ENCODE data around the gene KDM4F.
"Not testable (repeated sequence)": the region's sequence is repeated elsewhere in the genome, so short reads cannot be mapped to it uniquely, and the experiment has no call there.

The KDM4F gene

DNA sequence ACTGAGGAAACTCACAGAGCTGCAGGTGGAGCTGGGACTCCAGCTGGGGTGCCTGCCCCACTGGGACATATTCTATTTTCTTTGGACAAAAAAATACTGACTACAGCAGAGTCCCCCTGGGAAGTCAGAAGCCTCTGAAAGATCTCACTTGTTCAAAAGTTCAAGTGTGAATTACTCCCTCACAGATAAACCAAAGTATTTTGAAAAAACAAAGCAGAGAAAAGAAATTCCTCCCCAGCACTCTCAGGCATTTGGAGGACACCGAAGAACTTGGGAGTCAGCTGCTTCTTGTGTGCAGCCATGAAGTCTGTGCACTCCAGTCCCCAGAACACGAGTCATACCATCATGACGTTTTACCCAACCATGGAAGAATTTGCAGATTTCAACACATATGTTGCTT lies at the start of gene KDM4F:
KDM4F (plus strand) TSS at position 301 of the 400 bp plus-strand sequence.
- H3K27me3 ChIP-seq (ENCODE audit: insufficient read depth, low read length); H3K4me1 ChIP-seq (ENCODE audit: insufficient read depth, low read length); H3K4me3 ChIP-seq (ENCODE audit: low read length); H3K9me3 ChIP-seq (ENCODE audit: insufficient read depth, low read depth, low read length); H3K27ac ChIP-seq (ENCODE audit: low read length); H3K9ac ChIP-seq (ENCODE audit: low read depth, low read length); H3K36me3 ChIP-seq (ENCODE audit: insufficient read depth, low read depth, low read length): not testable (repeated sequence)

DNA sequence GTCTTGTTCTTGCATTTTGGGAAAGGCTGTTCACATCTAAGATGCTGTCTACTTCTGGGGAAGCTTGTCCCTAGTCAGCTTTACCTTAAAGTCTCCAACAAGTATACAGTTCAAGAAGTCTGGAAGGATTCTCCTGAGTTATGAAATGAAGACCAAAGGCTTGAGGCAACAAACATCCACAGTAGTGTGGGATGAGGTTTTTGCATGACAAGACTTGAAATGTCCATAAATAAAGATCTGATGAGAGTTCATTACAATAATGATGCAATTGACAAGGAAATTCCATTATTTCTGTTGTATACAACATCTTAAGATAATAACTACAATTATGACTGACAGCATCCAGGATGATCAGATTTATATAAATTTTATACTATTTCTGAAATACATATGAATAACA lies 45.5 kb upstream of the KDM4F start:
- Histone ChIP-seq H3K36me3 (ENCODE audit: insufficient read depth, low read depth, low read length) (no peaks in the 10 kb centered on the region), H3K4me1 (ENCODE audit: insufficient read depth, low read length) (no peaks in the 10 kb centered on the region), H3K4me3 (ENCODE audit: low read length) (no peak overlapping the region), H3K9me3 (ENCODE audit: insufficient read depth, low read depth, low read length) (no peaks in the 10 kb centered on the region), H3K27ac (ENCODE audit: low read length) (no peak overlapping the region), H3K27me3 (ENCODE audit: insufficient read depth, low read length) (no peaks in the 10 kb centered on the region), H3K9ac (ENCODE audit: low read depth, low read length) (no peak overlapping the region)

DNA sequence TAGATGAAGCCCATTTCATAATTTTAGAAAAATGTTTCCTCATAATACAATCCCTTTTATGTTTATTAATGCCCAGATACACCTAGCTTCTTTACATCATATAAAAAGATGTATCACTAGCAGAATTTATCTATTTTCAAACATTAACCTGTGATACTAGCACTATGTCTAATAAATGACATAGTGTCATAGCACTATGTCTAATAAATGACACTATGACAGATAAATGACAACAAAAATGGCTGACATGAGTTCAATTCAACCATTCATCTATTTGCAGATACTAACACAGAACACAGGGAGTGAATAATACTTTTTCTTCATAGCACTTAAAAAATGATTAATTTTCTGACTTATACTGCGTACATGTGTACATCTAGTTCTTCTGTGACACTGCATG lies 43.6 kb upstream of the KDM4F start:
- Histone ChIP-seq H3K27ac (ENCODE audit: low read length) (no peak overlapping the region), H3K4me3 (ENCODE audit: low read length) (no peak overlapping the region), H3K27me3 (ENCODE audit: insufficient read depth, low read length) (no peaks in the 10 kb centered on the region), H3K4me1 (ENCODE audit: insufficient read depth, low read length) (no peaks in the 10 kb centered on the region), H3K9me3 (ENCODE audit: insufficient read depth, low read depth, low read length) (no peaks in the 10 kb centered on the region), H3K9ac (ENCODE audit: low read depth, low read length) (no peak overlapping the region), H3K36me3 (ENCODE audit: insufficient read depth, low read depth, low read length) (no peaks in the 10 kb centered on the region)

DNA sequence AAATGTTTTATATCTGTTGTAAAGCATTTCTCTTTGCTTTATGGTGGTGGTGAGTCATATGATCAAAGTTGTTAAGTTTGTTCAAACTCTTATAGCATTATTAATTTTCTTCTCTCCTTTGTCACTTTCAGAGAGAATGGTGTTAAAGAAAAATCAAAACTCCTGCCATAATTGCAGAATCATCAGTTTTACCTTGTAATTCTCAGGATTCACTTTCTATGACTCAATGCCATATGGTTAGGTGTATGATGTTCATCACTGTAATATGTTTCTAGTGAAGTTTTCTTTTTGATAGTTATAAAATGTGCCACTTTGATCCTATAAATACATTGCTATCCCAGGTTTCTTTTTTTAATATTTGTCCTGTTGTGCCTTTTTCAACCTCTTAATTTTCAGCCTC lies 37.8 kb upstream of the KDM4F start:
- no peak overlapping the region for H3K4me3 ChIP-seq (ENCODE audit: low read length)
- H3K4me1 ChIP-seq (ENCODE audit: insufficient read depth, low read length): no peaks in the 10 kb centered on the region
- H3K9me3 ChIP-seq (ENCODE audit: insufficient read depth, low read depth, low read length): no peaks in the 10 kb centered on the region
- H3K36me3 ChIP-seq (ENCODE audit: insufficient read depth, low read depth, low read length): no peaks in the 10 kb centered on the region
- H3K9ac ChIP-seq (ENCODE audit: low read depth, low read length): no peak overlapping the region
- H3K27me3 ChIP-seq (ENCODE audit: insufficient read depth, low read length): no peaks in the 10 kb centered on the region
- H3K27ac ChIP-seq (ENCODE audit: low read length): no peak overlapping the region

DNA sequence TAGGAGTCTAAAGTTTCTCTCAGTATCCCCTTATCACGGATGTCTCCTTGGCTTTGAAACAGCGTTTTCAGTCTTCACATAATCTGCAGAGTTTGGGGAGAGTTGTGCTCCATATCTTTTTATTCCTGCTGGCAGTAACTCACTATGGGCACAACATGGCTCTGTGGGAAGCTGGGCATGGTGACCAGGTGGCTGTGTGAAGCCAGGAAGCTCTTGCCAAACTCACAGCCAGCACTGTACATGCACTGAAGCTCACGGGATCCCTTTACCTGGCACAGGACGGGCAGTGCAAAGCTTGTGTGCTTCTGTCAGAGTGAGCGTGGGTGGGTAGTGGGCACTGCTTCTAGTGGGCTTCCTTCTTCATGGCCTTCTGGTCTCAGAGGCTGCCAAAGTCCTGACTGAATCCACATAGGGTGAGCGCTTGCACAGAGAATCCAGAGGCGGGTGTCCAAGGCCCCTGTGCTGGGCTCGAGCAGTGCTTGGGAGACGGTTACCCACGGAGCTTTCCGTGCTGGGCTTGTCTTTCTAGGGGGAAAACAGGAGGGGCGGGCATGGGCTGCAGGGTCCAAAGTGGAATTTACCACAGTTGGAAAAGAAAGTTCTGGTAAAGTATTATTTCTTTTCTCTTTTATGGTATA lies 34.9 kb upstream of the KDM4F start:
- Histone ChIP-seq H3K4me1 (ENCODE audit: insufficient read depth, low read length) (no peaks in the 10 kb centered on the region), H3K9ac (ENCODE audit: low read depth, low read length) (no peak overlapping the region), H3K27ac (ENCODE audit: low read length) (no peak overlapping the region), H3K27me3 (ENCODE audit: insufficient read depth, low read length) (no peaks in the 10 kb centered on the region), H3K9me3 (ENCODE audit: insufficient read depth, low read depth, low read length) (no peaks in the 10 kb centered on the region), H3K36me3 (ENCODE audit: insufficient read depth, low read depth, low read length) (no peaks in the 10 kb centered on the region), H3K4me3 (ENCODE audit: low read length) (no peak overlapping the region)

DNA sequence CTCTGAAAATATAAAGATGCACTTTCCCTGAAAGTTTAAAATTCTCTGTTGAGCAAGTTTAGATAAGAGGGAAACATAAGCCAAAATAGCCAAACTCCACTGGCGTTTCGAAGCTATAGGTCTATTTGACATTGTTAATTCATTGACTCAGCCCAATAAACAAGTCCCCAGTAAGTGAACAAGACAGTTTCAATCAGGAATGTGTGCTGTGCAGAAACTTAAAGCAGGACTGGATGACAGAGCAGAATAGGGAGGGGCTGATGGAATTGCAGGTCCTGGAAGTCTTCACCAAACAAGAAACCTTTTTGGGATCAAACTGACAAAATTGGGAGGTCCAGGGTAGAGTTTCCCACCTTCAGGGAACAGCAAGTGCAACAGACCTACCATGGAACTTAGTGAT lies 33.1 kb upstream of the KDM4F start:
- no peaks in the 10 kb centered on the region for H3K9me3 ChIP-seq (ENCODE audit: insufficient read depth, low read depth, low read length)
- H3K9ac ChIP-seq (ENCODE audit: low read depth, low read length): no peak overlapping the region
- H3K27ac ChIP-seq (ENCODE audit: low read length): no peak overlapping the region
- no peaks in the 10 kb centered on the region for H3K27me3 ChIP-seq (ENCODE audit: insufficient read depth, low read length)
- H3K36me3 ChIP-seq (ENCODE audit: insufficient read depth, low read depth, low read length): no peaks in the 10 kb centered on the region
- H3K4me3 ChIP-seq (ENCODE audit: low read length): no peak overlapping the region
- no peaks in the 10 kb centered on the region for H3K4me1 ChIP-seq (ENCODE audit: insufficient read depth, low read length)

DNA sequence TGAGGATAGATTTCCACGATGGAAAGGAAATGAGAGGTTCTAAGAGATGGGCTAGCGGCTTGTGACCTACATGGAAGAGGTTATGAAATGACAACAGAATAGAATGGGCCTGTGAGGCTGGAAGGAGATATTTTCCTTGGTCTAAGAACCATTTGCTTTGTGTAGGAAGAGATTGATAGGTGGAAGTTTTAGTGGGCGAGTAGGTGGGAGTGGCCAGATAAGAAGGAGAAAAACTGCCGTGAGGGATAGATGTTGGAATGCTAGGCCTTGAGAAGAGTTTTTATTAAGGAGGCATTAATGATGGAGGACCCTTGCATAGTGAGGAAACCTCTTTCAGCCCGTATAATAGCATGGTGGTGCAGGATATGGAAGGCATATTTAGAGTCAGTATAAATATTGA lies 27.8 kb upstream of the KDM4F start:
- not testable (repeated sequence) for H3K9ac ChIP-seq (ENCODE audit: low read depth, low read length); H3K9me3 ChIP-seq (ENCODE audit: insufficient read depth, low read depth, low read length); H3K4me3 ChIP-seq (ENCODE audit: low read length); H3K36me3 ChIP-seq (ENCODE audit: insufficient read depth, low read depth, low read length); H3K27ac ChIP-seq (ENCODE audit: low read length); H3K27me3 ChIP-seq (ENCODE audit: insufficient read depth, low read length); H3K4me1 ChIP-seq (ENCODE audit: insufficient read depth, low read length)

DNA sequence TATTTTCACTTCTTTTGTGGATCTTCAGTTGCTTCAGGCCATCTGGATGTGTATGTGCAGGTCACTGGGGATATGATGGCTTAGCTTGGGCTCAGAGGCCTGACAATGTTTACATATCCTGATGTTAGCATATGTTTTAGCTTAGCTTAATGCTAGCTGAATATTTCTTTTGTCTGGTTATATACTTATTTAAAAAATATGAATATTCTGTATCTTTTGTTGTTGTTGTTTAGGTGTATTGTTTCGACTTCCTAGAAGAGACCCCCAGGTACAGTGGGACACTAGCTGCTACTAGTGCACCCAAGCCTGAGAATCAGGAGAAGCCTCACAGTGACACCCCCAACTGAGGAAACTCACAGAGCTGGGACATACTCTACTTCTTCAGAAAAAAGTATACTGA lies 24.3 kb upstream of the KDM4F start, which contains the start of gene KDM4E:
KDM4E (plus strand) TSS at position 301 of the 400 bp plus-strand sequence. CDS start 300 bp downstream, outside the sequence.
- Histone ChIP-seq H3K27ac (ENCODE audit: low read length) (no peak within 1 kb of the TSS), H3K9me3 (ENCODE audit: insufficient read depth, low read depth, low read length) (no peaks in the 10 kb centered on the region), H3K9ac (ENCODE audit: low read depth, low read length) (no peak within 1 kb of the TSS)

DNA sequence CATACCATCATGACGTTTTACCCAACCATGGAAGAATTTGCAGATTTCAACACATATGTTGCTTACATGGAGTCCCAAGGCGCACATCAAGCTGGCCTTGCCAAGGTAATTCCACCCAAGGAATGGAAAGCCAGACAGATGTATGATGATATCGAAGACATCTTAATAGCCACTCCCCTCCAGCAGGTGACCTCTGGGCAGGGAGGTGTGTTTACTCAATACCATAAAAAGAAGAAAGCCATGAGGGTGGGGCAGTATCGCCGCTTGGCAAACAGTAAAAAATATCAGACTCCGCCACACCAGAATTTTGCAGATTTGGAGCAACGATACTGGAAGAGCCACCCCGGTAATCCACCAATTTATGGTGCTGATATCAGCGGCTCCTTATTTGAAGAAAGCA lies 23.6 kb upstream of the KDM4F start:
- H3K9me3 ChIP-seq (ENCODE audit: insufficient read depth, low read depth, low read length); H3K27ac ChIP-seq (ENCODE audit: low read length); H3K4me1 ChIP-seq (ENCODE audit: insufficient read depth, low read length); H3K27me3 ChIP-seq (ENCODE audit: insufficient read depth, low read length); H3K9ac ChIP-seq (ENCODE audit: low read depth, low read length); H3K36me3 ChIP-seq (ENCODE audit: insufficient read depth, low read depth, low read length); H3K4me3 ChIP-seq (ENCODE audit: low read length): not testable (repeated sequence)

More for the DNA sequence above, 24.3 kb upstream of the KDM4F start, which contains the start of gene KDM4E:
- no peaks in the 10 kb centered on the region for H3K36me3 ChIP-seq (ENCODE audit: insufficient read depth, low read depth, low read length)
- H3K4me1 ChIP-seq (ENCODE audit: insufficient read depth, low read length): no peaks in the 10 kb centered on the region
- H3K27me3 ChIP-seq (ENCODE audit: insufficient read depth, low read length): no peaks in the 10 kb centered on the region
- no peak within 1 kb of the TSS for H3K4me3 ChIP-seq (ENCODE audit: low read length)

DNA sequence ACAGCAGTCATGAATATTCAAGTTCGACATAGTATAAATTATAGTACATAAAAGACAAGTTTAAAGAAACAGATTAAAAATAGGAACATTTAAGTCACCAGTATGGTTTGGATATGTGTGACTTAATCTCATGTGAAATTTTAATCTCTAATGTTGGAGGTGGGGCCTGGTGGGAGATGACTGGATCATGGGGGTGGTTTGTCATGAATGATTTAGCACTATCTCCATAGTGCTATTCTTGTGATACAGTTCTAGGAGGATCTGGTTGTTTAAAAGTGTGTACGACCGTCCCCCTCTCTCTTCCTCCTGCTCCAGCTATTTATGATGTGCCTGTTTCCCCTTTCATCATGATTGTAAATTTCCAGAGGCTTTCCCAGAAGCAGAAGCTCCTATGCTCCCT lies 20.9 kb upstream of the KDM4F start:
- no peak overlapping the region for H3K4me3 ChIP-seq (ENCODE audit: low read length)
- no peak overlapping the region for H3K27ac ChIP-seq (ENCODE audit: low read length)
- no peaks in the 10 kb centered on the region for H3K36me3 ChIP-seq (ENCODE audit: insufficient read depth, low read depth, low read length)
- no peak overlapping the region for H3K9ac ChIP-seq (ENCODE audit: low read depth, low read length)
- no peaks in the 10 kb centered on the region for H3K4me1 ChIP-seq (ENCODE audit: insufficient read depth, low read length)
- no peaks in the 10 kb centered on the region for H3K9me3 ChIP-seq (ENCODE audit: insufficient read depth, low read depth, low read length)
- H3K27me3 ChIP-seq (ENCODE audit: insufficient read depth, low read length): no peaks in the 10 kb centered on the region

DNA sequence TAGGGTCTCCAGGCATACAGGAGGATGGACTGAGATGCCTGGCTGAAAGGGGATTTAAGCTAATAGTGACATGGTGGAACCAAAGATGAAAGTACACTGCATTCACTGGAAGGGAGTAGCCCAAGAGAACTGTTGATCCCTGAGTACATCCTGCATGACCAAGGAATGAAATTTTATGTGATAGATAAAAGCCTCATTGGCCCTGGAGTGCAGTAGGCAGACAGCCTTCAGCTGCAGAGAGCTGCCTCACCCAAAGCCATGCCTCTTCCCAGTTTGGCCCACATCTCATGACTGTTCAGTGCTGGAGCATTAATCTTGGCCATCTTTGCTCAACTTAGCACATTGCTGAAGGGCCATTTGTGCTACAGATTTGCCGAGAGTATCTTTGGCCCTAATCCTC lies 16.2 kb upstream of the KDM4F start:
- no peaks in the 10 kb centered on the region for H3K9me3 ChIP-seq (ENCODE audit: insufficient read depth, low read depth, low read length)
- no peak overlapping the region for H3K27ac ChIP-seq (ENCODE audit: low read length)
- no peak overlapping the region for H3K4me3 ChIP-seq (ENCODE audit: low read length)
- no peak overlapping the region for H3K9ac ChIP-seq (ENCODE audit: low read depth, low read length)
- no peaks in the 10 kb centered on the region for H3K4me1 ChIP-seq (ENCODE audit: insufficient read depth, low read length)
- H3K36me3 ChIP-seq (ENCODE audit: insufficient read depth, low read depth, low read length): no peaks in the 10 kb centered on the region
- no peaks in the 10 kb centered on the region for H3K27me3 ChIP-seq (ENCODE audit: insufficient read depth, low read length)

DNA sequence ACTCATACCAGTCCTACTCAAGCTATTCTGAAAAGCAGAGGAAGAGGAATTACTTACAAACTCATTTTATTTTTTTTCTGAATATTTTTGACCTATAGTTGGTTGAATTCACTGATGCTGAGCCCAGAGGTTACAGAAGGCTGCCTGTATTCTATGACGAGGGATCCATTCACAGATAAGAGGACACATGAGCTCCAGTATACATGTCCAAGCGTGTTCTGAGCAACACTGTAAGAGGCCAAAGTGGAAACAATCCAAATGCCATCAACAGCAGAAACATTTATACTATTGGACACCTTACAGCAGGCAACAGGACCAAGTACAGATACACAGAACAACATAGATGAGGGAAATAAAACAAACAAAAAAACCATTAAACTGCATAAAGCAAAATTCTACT lies 13.9 kb upstream of the KDM4F start:
- H3K27ac ChIP-seq (ENCODE audit: low read length): no peak overlapping the region
- H3K27me3 ChIP-seq (ENCODE audit: insufficient read depth, low read length): no peaks in the 10 kb centered on the region
- no peak overlapping the region for H3K4me3 ChIP-seq (ENCODE audit: low read length)
- H3K36me3 ChIP-seq (ENCODE audit: insufficient read depth, low read depth, low read length): no peaks in the 10 kb centered on the region
- no peaks in the 10 kb centered on the region for H3K9me3 ChIP-seq (ENCODE audit: insufficient read depth, low read depth, low read length)
- H3K4me1 ChIP-seq (ENCODE audit: insufficient read depth, low read length): no peaks in the 10 kb centered on the region
- H3K9ac ChIP-seq (ENCODE audit: low read depth, low read length): no peak overlapping the region

Data from iPS-20b (cell line).